Panc1 (cell line): Measurements from ENCODE around the gene RNF145.

ENCODE experiments used
- POLR2AphosphoS5 ChIP-seq: IDR thresholded peaks from 2 replicates; pipeline ENCODE4 v1.6.1; 2012; ENCODE audit warnings: mild to moderate bottlenecking, low read depth, low read length, moderate library complexity
- SIN3A ChIP-seq: IDR thresholded peaks from 2 replicates; pipeline ENCODE4 v1.6.1; 2012; ENCODE audit warnings: low read depth, mild to moderate bottlenecking, low read length, moderate library complexity, borderline replicate concordance; ENCODE audit not compliant: insufficient read depth
- TCF7L2 ChIP-seq: IDR thresholded peaks from 2 replicates; pipeline ENCODE4 v1.6.1; 2011; ENCODE audit warnings: mild to moderate bottlenecking, low read depth, low read length, inconsistent platforms
- TF ChIP-seq, protein P1 (sequence below): fragments of 450-650 bp; IDR thresholded peaks from 2 replicates; pipeline ENCODE4 v1.5.1; 2017; ENCODE audit warnings: mild to moderate bottlenecking
- TF ChIP-seq, protein P2 (sequence below), 2 experiments: IDR thresholded peaks; 2 replicates each; pipeline ENCODE4 v1.6.1; 2011 to 2012; ENCODE audit warnings: low read depth in 2 of 2, control low read depth in 1 of 2, low read length in 1 of 2, mild to moderate bottlenecking in 1 of 2, moderate library complexity in 1 of 2; ENCODE audit not compliant: insufficient read depth in 1 of 2

DNA sequence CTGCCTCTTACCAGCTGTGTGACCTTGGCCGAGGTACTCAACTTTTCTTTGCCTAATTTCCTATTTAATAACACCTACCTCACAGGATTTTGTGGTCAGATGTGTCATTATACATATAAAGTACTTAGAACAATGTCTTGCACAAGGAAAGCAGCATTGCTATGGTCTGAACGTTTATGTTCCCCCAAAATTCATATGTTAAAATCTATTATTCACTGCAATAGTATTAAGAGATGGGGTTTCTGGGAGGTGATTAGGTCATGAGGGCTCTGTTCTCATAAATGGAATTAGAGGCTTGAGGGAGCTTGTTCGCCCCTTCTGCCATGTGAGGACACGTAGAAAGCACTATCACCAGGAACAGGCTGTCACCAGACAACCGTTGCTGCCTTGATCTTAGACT, 10.9 kb upstream of the RNF145 start:
- TF ChIP-seq POLR2AphosphoS5 (no peak), SIN3A (no peak), TCF7L2 (no peak)
- TF ChIP-seq, protein P1, sequence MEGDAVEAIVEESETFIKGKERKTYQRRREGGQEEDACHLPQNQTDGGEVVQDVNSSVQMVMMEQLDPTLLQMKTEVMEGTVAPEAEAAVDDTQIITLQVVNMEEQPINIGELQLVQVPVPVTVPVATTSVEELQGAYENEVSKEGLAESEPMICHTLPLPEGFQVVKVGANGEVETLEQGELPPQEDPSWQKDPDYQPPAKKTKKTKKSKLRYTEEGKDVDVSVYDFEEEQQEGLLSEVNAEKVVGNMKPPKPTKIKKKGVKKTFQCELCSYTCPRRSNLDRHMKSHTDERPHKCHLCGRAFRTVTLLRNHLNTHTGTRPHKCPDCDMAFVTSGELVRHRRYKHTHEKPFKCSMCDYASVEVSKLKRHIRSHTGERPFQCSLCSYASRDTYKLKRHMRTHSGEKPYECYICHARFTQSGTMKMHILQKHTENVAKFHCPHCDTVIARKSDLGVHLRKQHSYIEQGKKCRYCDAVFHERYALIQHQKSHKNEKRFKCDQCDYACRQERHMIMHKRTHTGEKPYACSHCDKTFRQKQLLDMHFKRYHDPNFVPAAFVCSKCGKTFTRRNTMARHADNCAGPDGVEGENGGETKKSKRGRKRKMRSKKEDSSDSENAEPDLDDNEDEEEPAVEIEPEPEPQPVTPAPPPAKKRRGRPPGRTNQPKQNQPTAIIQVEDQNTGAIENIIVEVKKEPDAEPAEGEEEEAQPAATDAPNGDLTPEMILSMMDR: no peak
- TF ChIP-seq, protein P2, sequence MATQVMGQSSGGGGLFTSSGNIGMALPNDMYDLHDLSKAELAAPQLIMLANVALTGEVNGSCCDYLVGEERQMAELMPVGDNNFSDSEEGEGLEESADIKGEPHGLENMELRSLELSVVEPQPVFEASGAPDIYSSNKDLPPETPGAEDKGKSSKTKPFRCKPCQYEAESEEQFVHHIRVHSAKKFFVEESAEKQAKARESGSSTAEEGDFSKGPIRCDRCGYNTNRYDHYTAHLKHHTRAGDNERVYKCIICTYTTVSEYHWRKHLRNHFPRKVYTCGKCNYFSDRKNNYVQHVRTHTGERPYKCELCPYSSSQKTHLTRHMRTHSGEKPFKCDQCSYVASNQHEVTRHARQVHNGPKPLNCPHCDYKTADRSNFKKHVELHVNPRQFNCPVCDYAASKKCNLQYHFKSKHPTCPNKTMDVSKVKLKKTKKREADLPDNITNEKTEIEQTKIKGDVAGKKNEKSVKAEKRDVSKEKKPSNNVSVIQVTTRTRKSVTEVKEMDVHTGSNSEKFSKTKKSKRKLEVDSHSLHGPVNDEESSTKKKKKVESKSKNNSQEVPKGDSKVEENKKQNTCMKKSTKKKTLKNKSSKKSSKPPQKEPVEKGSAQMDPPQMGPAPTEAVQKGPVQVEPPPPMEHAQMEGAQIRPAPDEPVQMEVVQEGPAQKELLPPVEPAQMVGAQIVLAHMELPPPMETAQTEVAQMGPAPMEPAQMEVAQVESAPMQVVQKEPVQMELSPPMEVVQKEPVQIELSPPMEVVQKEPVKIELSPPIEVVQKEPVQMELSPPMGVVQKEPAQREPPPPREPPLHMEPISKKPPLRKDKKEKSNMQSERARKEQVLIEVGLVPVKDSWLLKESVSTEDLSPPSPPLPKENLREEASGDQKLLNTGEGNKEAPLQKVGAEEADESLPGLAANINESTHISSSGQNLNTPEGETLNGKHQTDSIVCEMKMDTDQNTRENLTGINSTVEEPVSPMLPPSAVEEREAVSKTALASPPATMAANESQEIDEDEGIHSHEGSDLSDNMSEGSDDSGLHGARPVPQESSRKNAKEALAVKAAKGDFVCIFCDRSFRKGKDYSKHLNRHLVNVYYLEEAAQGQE (IDR thresholded peaks at IDR 0.05; ENCODE audit: insufficient read depth in 1 of 2, low read depth in 2 of 2, low read length in 1 of 2): no peak
